ENCODE results near the gene LIF.

Gene LIF

DNA sequence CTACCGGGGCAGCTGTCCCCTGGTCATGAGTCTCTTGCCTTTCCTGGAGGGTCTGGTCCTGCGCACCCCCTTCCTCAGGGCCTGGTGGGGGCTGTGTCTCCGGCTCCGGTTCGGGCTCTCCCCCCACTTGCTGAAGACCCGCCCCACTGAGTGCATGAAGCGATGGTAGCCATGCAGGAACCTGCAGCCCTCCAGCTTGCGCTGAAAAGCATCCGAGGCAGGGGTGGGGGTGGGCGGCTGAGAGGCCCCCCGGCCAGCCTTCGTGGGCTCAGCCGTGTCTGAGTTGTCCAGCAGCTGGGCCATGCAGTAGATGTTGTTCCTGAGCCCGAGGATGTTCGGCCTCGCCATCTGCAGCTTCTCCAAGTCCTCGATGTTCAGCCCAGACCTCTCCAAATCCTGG lies 17.3 kb upstream of the LIF start:
- no peak for DNase-seq
- Histone ChIP-seq H3K36me3 (no peaks in the 10 kb centered on the region), H3K27me3 (ENCODE audit: insufficient read depth, low read depth, severe bottlenecking) (no peaks in the 10 kb centered on the region), H3K9me3 (ENCODE audit: severe bottlenecking) (no peaks in the 10 kb centered on the region), H3K27ac (no peak overlapping the region), H3K4me3 (ENCODE audit: low read depth, low read length) (no peak overlapping the region)
- TF ChIP-seq, protein P1, sequence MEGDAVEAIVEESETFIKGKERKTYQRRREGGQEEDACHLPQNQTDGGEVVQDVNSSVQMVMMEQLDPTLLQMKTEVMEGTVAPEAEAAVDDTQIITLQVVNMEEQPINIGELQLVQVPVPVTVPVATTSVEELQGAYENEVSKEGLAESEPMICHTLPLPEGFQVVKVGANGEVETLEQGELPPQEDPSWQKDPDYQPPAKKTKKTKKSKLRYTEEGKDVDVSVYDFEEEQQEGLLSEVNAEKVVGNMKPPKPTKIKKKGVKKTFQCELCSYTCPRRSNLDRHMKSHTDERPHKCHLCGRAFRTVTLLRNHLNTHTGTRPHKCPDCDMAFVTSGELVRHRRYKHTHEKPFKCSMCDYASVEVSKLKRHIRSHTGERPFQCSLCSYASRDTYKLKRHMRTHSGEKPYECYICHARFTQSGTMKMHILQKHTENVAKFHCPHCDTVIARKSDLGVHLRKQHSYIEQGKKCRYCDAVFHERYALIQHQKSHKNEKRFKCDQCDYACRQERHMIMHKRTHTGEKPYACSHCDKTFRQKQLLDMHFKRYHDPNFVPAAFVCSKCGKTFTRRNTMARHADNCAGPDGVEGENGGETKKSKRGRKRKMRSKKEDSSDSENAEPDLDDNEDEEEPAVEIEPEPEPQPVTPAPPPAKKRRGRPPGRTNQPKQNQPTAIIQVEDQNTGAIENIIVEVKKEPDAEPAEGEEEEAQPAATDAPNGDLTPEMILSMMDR (IDR thresholded peaks at IDR 0.05; ENCODE audit: low read depth, low read length): no peak

DNA sequence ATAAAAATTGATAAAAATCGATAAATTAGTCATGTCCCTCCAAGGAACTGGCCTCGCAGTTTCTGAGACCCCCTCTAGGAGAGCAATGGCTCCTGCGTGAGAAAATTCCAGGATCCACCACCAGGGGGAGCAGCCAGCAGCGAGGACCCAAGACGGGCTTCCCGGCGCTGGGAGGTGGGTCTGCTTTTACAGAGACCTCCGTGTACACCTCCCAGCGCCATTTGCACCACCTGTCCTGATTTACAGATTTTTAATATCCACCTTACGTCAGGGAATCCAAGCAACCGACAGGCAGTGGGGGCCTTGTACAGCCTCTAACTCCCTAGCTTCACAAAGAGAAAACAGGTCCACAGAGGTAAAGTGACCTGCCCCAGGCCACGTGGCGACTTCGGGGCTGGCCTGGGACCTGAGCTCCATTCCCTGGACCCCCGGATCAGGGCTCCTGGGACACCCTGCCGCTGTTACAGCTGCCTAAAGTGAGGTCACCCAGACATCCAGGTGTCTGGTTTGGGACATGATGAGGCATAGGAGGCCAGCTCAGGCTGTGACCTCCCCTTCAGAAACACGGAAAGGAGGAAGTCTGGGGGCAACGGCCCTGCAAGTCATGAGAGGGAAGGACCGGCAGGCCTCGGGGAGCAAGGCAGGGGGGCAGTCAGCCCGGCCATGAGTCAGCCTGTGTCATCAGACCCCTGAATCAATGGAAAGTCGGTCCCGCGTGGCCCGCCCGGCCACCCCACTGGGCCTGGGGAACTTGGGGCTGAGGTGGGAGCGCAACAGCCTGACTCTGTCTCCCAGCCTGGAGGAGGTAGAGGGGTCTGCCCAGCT lies 16.6 kb upstream of the LIF start:
- TF ChIP-seq, protein P1 (IDR thresholded peaks at IDR 0.05; ENCODE audit: low read depth, low read length): peak; percentile 79
- H3K4me3 ChIP-seq (ENCODE audit: low read depth, low read length): no peak overlapping the region
- H3K36me3 ChIP-seq: no peaks in the 10 kb centered on the region
- DNase-seq: peak; percentile 83
- no peaks in the 10 kb centered on the region for H3K27me3 ChIP-seq (ENCODE audit: insufficient read depth, low read depth, severe bottlenecking)
- H3K27ac ChIP-seq: no peak overlapping the region
- H3K9me3 ChIP-seq (ENCODE audit: severe bottlenecking): no peaks in the 10 kb centered on the region

DNA sequence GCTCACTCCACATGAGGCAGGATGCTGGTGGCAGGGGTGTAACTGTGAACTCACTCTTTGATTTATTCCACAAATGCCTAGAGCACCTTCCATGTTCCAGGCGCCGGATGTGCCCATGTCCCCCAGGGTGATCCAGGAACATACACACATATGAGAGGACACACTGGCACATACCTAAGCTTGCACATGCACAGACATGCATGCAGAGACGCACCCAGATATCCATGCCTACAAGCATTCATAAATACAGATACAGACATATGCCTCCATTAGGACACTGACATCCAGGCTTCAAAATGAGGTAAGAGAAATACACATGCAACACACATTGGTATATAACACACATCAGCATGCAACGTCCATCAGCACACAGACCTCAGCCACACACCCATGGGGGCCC lies 15.6 kb upstream of the LIF start:
- Histone ChIP-seq H3K27me3 (ENCODE audit: insufficient read depth, low read depth, severe bottlenecking) (no peaks in the 10 kb centered on the region), H3K36me3 (no peaks in the 10 kb centered on the region), H3K4me3 (ENCODE audit: low read depth, low read length) (no peak overlapping the region), H3K9me3 (ENCODE audit: severe bottlenecking) (no peaks in the 10 kb centered on the region), H3K27ac (no peak overlapping the region)
- DNase-seq: no peak
- TF ChIP-seq, protein P1 (IDR thresholded peaks at IDR 0.05; ENCODE audit: low read depth, low read length): no peak

DNA sequence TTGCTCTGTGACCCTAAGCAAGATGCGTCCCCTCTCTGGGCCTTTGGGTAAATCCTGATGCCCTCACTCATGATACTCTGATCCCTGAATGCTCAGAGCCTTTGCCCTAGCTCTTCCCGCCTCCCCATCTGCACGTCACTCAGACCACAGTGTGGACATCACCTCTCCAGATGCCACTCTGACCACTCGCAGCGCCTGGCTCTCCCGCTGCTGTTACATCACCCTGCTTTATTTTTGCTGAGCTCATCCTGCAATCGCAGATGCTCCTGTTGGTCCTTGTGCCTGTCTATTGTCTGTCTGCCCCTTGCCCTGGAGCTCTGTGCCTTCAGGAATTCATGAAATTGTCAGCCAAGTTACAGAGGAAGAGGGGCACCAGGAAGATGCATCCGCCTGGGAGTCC lies 14.6 kb upstream of the LIF start:
- Histone ChIP-seq H3K27me3 (ENCODE audit: insufficient read depth, low read depth, severe bottlenecking) (no peaks in the 10 kb centered on the region), H3K9me3 (ENCODE audit: severe bottlenecking) (no peaks in the 10 kb centered on the region), H3K27ac (no peak overlapping the region), H3K36me3 (no peaks in the 10 kb centered on the region), H3K4me3 (ENCODE audit: low read depth, low read length) (no peak overlapping the region)
- no peak for DNase-seq
- TF ChIP-seq, protein P1 (IDR thresholded peaks at IDR 0.05; ENCODE audit: low read depth, low read length): no peak

DNA sequence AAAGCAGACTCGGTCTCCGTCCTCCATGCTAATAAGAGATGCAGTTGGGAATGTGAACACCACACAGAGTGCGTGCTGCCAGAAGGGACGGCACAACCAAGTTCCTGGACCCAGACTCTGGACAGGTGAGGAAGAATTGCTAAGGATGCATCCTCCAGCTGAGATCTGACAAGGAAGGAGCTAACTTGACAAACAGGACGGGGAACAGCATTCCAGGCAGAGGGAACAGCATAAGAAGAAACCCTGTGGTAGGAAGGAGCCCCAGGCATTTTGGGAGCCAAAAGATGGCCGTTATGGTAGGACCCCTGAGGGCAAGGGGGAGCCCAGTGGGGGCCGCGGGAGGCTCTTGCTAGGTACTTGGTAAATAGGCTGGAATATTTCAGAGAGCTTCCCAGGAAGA lies 14.1 kb upstream of the LIF start:
- TF ChIP-seq, protein P1 (IDR thresholded peaks at IDR 0.05; ENCODE audit: low read depth, low read length): no peak
- no peak overlapping the region for H3K27ac ChIP-seq
- no peaks in the 10 kb centered on the region for H3K9me3 ChIP-seq (ENCODE audit: severe bottlenecking)
- H3K36me3 ChIP-seq: no peaks in the 10 kb centered on the region
- H3K4me3 ChIP-seq (ENCODE audit: low read depth, low read length): no peak overlapping the region
- DNase-seq: no peak
- no peaks in the 10 kb centered on the region for H3K27me3 ChIP-seq (ENCODE audit: insufficient read depth, low read depth, severe bottlenecking)

DNA sequence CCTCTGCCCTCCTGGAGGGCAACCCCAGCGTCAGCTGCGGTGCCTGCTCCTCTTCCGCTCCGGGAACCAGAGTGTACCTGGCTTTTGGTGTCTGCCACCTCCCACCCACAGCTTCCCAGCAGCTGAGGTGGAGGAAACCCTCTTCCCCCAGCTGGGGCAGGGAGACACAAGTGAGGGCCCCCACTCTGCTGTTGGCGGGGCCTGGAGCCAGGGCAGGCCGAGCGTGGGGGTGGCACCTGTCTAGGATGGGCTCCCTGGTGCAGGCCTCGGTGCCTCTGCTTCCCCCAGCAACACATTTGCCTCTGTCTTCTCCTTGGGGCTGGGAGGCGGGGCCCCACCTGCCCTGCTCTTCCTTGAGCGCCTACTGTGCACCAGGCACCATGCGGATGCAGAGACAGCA lies 13.7 kb upstream of the LIF start:
- H3K9me3 ChIP-seq (ENCODE audit: severe bottlenecking): no peaks in the 10 kb centered on the region
- H3K4me3 ChIP-seq (ENCODE audit: low read depth, low read length): no peak overlapping the region
- H3K36me3 ChIP-seq: no peaks in the 10 kb centered on the region
- no peak for DNase-seq
- H3K27me3 ChIP-seq (ENCODE audit: insufficient read depth, low read depth, severe bottlenecking): no peaks in the 10 kb centered on the region
- TF ChIP-seq, protein P1 (IDR thresholded peaks at IDR 0.05; ENCODE audit: low read depth, low read length): no peak
- H3K27ac ChIP-seq: no peak overlapping the region
